Upper lobe of left lung (tissue), 4 donors: ENCODE results near the gene TTPAL.

ENCODE experiments used
- CTCF ChIP-seq, 6 experiments: fragments of 450-650 bp in 4 of 6; fragments of 200-600 bp in 2 of 6; sonication (generic) in 2 of 6; IDR thresholded peaks; one replicate each; pipeline ENCODE4 v1.5.1; 2016 to 2019; ENCODE audit warnings: antibody characterized with exemption in 6 of 6
- EP300 ChIP-seq, 4 donors: sonication (generic); formaldehyde crosslinking; IDR thresholded peaks; one replicate each; pipeline ENCODE4 v1.5.1; 2017; ENCODE audit warnings: antibody characterized with exemption in 4 of 4, control low read depth in 2 of 4
- POLR2A ChIP-seq, 4 donors: fragments of 450-650 bp; IDR thresholded peaks; one replicate each; pipeline ENCODE4 v1.5.1; 2016 to 2017; ENCODE audit warnings: antibody characterized with exemption in 4 of 4, mild to moderate bottlenecking in 2 of 4
- POLR2AphosphoS5 ChIP-seq, 2 donors: sonication (generic); formaldehyde crosslinking; IDR thresholded peaks; one replicate each; pipeline ENCODE4 v1.5.1; 2017; ENCODE audit warnings: antibody characterized with exemption in 2 of 2

GRCh38 chr20:44461803-44462174, 13.9 kb upstream of the TTPAL start:
- TF ChIP-seq POLR2AphosphoS5 (IDR thresholded peaks at IDR 0.05): no peak
- TF ChIP-seq CTCF (IDR thresholded peaks at IDR 0.05): no peak
- no peak for TF ChIP-seq POLR2A (IDR thresholded peaks at IDR 0.05)
- no peak for TF ChIP-seq EP300 (IDR thresholded peaks at IDR 0.05)
